Activated CD8-positive, alpha-beta T cell treated with anti-CD3 and anti-CD28 coated beads, Interleukin-2, amount 10 ng/mL, durations not matched to agents 7 days and 5 days (primary cell): ENCODE measurements around the gene LRRC14B. TPM values are rescaled to one million over a fixed set of nuclear protein-coding genes. Genes with fewer than 3 reads are reported as not detected.

Experiments used
- ATAC-seq: fragments of 150-1000 bp; cut with Tn5 transposase; one replicate; pipeline ENCODE4 v1.10.0; 2021; ENCODE audit warnings: moderate library complexity
- CTCF ChIA-PET: fragments of 350-600 bp; sonication (Branson Sonifier 250); formaldehyde crosslinking; loops from one replicate; lab custom pipeline; 2021; ENCODE audit warnings: antibody characterized with exemption; lab: Charles Lee
- POLR2A ChIA-PET: fragments of 350-600 bp; sonication (Branson Sonifier 250); formaldehyde crosslinking; loops from one replicate; lab custom pipeline; 2021; ENCODE audit warnings: antibody characterized with exemption; lab: Charles Lee
- DNase-seq: peaks from one replicate; pipeline ENCODE4 v3.0.0-alpha.2; 2020
- H3K27ac Mint-ChIP-seq: one replicate; pipeline ENCODE4 v1.8.0; 2021; ENCODE audit warnings: mild to moderate bottlenecking, mixed read lengths
- H3K27me3 Mint-ChIP-seq: one replicate; pipeline ENCODE4 v1.8.0; 2021; ENCODE audit warnings: low read depth, mixed read lengths
- H3K36me3 Mint-ChIP-seq: one replicate; pipeline ENCODE4 v1.8.0; 2021; ENCODE audit warnings: low read depth, mixed read lengths
- H3K4me1 Mint-ChIP-seq: one replicate; pipeline ENCODE4 v1.8.0; 2021; ENCODE audit warnings: low read depth, mixed read lengths
- H3K4me3 Mint-ChIP-seq: one replicate; pipeline ENCODE4 v1.8.0; 2021; ENCODE audit warnings: mild to moderate bottlenecking, mixed read lengths
- H3K9me3 Mint-ChIP-seq: one replicate; pipeline ENCODE4 v1.8.0; 2022; ENCODE audit warnings: mixed read lengths; ENCODE audit not compliant: insufficient read depth
- total RNA-seq, 2 experiments: library from RNA; stranded (reverse); gene quantifications; one replicate each; pipeline ENCODE4 v1.2.3, GENCODE V29; 2021

Gene LRRC14B
- total RNA-seq, 2 experiments from 2014 or later, result not detected

- H3K9me3 Mint-ChIP-seq, result no peaks in the 10 kb centered on the region
- ATAC-seq, result no peak
Observed at GRCh38 chr5:154236-154635, 37.1 kb upstream of the LRRC14B start.

DNA sequence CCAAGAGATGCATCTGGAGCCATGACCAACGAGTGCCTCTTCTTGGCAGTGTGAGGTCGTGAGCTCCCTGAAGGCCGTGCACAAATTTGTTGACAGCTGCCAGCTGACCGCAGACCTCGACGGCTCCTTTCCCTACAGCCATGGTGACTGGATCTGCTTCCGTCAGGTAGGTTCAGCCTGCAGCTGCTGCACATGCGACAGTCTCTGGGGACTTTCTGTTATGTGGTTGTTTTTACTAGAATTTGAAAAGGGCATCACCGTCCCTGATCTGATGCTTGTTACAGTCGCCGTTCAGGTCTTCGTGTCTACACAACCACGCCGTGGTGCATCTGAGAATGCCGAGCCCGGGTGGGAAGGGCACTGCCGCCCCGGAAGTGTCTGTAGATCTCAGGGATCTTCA is 36.5 kb upstream of the LRRC14B start:
- Mint-ChIP-seq H3K27ac (no peak overlapping the region), H3K36me3 (no peaks in the 10 kb centered on the region), H3K9me3 (no peaks in the 10 kb centered on the region), H3K4me1 (no peaks in the 10 kb centered on the region), H3K27me3 (peaks cover 5% of the 10 kb centered on the region), H3K4me3 (no peak overlapping the region)
- POLR2A ChIA-PET, result no interaction called here
- DNase-seq (no peak), ATAC-seq (no peak)
- CTCF ChIA-PET, result no interaction called here

More at GRCh38 chr5:154236-154635, 37.1 kb upstream of the LRRC14B start:
- POLR2A ChIA-PET, result no interaction called here
- no peak for DNase-seq
- CTCF ChIA-PET, result no interaction called here
- Mint-ChIP-seq H3K4me1 (no peaks in the 10 kb centered on the region), H3K4me3 (no peak overlapping the region), H3K36me3 (no peaks in the 10 kb centered on the region), H3K27me3 (peaks cover 5% of the 10 kb centered on the region), H3K27ac (no peak overlapping the region)

GRCh38 chr5:155651-156410 is 35.5 kb upstream of the LRRC14B start:
- Mint-ChIP-seq H3K27me3 (peaks cover 3% of the 10 kb centered on the region), H3K9me3 (no peaks in the 10 kb centered on the region)

DNA sequence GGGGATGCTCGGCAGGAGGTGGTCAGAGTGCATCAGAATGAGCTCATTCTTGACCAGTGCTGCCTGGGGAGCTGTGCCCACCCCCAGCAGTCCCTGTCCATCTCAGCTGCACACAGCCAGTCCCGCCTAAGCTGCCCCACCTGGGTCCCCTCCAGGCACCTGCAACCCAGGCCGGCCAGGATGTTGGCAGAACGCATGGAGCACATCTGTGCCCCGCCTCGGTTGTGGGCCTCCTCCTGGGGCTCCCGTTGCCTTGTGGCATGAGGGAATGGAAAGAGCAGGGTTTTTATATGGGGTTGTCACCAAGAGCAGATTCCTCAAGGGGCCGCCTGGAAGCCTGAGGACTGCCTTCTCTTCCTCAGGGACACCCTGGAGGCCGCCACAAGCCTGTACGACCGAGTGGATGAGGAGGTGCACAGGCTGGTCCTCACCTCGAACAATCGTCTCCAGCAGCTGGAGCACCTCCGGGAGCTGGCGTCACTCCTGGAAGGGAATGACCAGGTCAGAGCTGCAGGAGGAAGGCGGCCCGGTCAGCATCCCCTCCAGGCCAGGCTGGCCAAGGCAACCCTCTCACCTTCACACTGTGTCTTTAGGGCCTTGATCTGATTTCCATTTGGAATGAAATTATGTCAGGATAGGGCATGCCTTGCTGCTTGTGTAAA is 34.8 kb upstream of the LRRC14B start:
- ATAC-seq (no peak), DNase-seq (no peak)
- ChIA-PET POLR2A (no interaction called here), CTCF (no interaction called here)
- Mint-ChIP-seq H3K4me3 (no peak overlapping the region), H3K27me3 (peaks cover 3% of the 10 kb centered on the region), H3K4me1 (no peaks in the 10 kb centered on the region), H3K36me3 (no peaks in the 10 kb centered on the region), H3K27ac (no peak overlapping the region), H3K9me3 (no peaks in the 10 kb centered on the region)

More at GRCh38 chr5:155651-156410, 35.5 kb upstream of the LRRC14B start:
- Mint-ChIP-seq H3K27ac (no peak overlapping the region), H3K4me1 (no peaks in the 10 kb centered on the region), H3K36me3 (no peaks in the 10 kb centered on the region), H3K4me3 (no peak overlapping the region)
- CTCF ChIA-PET, result no interaction called here
- POLR2A ChIA-PET, result no interaction called here
- DNase-seq (peak; percentile 17), ATAC-seq (no peak)

- Mint-ChIP-seq H3K4me1 (no peaks in the 10 kb centered on the region), H3K4me3 (no peak overlapping the region), H3K27me3 (peaks cover 3% of the 10 kb centered on the region), H3K27ac (no peak overlapping the region), H3K9me3 (no peaks in the 10 kb centered on the region), H3K36me3 (no peaks in the 10 kb centered on the region)
- DNase-seq (no peak), ATAC-seq (no peak)
- POLR2A ChIA-PET, result no interaction called here
- CTCF ChIA-PET, result no interaction called here
Observed at GRCh38 chr5:157126-157715, 34.1 kb upstream of the LRRC14B start.

- ChIA-PET POLR2A (no interaction called here), CTCF (no interaction called here)
- Mint-ChIP-seq H3K4me1 (no peaks in the 10 kb centered on the region), H3K27me3 (no peaks in the 10 kb centered on the region), H3K9me3 (no peaks in the 10 kb centered on the region), H3K36me3 (no peaks in the 10 kb centered on the region), H3K27ac (no peak overlapping the region), H3K4me3 (no peak overlapping the region)
- ATAC-seq (no peak), DNase-seq (no peak)
Observed at GRCh38 chr5:157801-158200, 33.5 kb upstream of the LRRC14B start.

- DNase-seq (no peak), ATAC-seq (no peak)
- CTCF ChIA-PET, result no interaction called here
- Mint-ChIP-seq H3K27me3 (no peaks in the 10 kb centered on the region), H3K27ac (no peak overlapping the region), H3K9me3 (no peaks in the 10 kb centered on the region), H3K4me1 (no peaks in the 10 kb centered on the region), H3K4me3 (no peak overlapping the region), H3K36me3 (no peaks in the 10 kb centered on the region)
- POLR2A ChIA-PET, result no interaction called here
Observed at GRCh38 chr5:158807-159447, 32.4 kb upstream of the LRRC14B start.

GRCh38 chr5:159448-160172 is 31.7 kb upstream of the LRRC14B start:
- H3K4me3 Mint-ChIP-seq, result no peak overlapping the region
- ChIA-PET POLR2A (no interaction called here), CTCF (no interaction called here)
- H3K4me1 Mint-ChIP-seq, result no peaks in the 10 kb centered on the region
- no peak for DNase-seq
- no peaks in the 10 kb centered on the region for H3K9me3 Mint-ChIP-seq
- H3K36me3 Mint-ChIP-seq, result no peaks in the 10 kb centered on the region
- H3K27me3 Mint-ChIP-seq, result no peaks in the 10 kb centered on the region
- H3K27ac Mint-ChIP-seq, result no peak overlapping the region
- ATAC-seq, result no peak

DNA sequence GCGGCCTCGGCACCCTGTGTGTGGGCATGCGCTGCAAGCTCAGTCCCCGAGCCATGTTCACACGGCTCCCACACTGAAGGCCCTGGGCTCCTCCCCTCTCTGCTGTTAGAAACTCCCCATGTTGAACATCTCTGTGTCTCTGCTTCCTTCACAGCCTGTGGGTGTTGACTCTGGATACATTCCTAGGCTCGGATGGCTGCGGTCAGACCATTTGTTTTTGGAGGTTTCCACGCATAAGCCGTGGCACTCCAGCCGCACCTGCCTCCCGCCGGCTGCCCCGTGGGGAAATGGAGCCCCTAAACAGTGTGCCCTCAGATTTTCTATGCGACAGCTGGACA is 31.2 kb upstream of the LRRC14B start:
- ChIA-PET POLR2A (no interaction called here), CTCF (no interaction called here)
- no peaks in the 10 kb centered on the region for H3K36me3 Mint-ChIP-seq
- no peak overlapping the region for H3K27ac Mint-ChIP-seq
- no peak for ATAC-seq
- no peaks in the 10 kb centered on the region for H3K4me1 Mint-ChIP-seq
- DNase-seq, result no peak
- no peak overlapping the region for H3K4me3 Mint-ChIP-seq
- H3K27me3 Mint-ChIP-seq, result no peaks in the 10 kb centered on the region
- no peaks in the 10 kb centered on the region for H3K9me3 Mint-ChIP-seq

DNA sequence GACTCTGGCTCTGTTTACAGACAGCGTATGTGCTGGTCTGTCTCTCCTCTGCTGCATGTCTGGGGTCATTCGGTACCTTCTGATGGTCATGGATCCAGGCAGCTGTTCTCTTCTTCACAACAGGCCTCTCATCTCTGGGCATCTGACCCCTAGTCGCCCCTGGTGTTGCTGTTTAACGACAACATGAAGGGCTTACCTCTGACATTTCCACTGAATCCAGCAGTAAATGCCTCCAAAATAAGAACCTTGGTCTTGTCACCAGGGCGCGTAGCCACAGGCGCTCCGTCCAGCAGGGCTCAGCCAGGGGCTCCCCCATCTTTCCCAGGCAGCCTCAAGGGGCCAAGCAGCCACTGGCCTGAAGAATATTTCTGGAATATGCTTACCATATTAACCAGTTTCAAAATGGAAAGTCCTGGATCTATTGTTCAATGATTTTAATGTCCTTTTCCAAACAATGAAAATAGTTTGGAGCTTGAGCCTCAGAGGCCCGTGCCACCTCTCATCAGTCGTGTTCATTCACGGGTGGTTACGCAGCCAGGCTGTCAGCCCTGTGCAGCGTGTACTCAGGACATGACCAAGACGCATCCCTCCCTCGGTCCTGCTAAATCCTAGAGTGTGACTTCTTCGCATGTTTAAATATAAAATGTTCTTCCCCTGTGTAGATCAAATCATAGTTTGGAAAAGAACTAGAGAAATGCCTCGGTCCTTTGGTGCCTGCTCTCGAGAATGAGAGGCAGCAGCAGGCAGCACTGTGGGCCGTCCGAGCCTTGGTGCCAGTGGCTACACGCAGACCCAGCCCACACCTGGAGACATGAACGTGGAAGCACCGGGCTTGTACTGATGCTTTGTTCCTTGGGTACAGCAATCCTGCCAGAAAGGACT is 30.1 kb upstream of the LRRC14B start:
- Mint-ChIP-seq H3K4me1 (no peaks in the 10 kb centered on the region), H3K27ac (no peak overlapping the region), H3K36me3 (no peaks in the 10 kb centered on the region), H3K27me3 (no peaks in the 10 kb centered on the region), H3K9me3 (no peaks in the 10 kb centered on the region), H3K4me3 (no peak overlapping the region)
- ChIA-PET CTCF (no interaction called here), POLR2A (no interaction called here)
- ATAC-seq (no peak), DNase-seq (no peak)

DNA sequence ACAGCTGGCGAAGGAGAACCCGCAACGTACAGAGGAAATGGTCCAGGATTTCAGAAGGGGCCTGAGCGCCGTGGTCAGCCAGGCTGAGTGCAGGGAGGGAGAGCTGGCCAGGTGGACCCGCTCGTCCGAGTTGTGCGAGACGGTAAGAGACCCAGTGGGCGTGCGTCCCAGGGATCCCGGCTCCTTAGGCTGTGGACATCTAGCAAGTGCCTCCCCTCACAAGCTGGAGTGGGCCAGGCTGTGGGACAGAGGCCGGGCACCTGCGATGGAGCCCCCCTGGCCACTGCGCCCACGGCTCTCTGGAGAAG is 29.5 kb upstream of the LRRC14B start:
- H3K9me3 Mint-ChIP-seq, result no peaks in the 10 kb centered on the region
- H3K36me3 Mint-ChIP-seq, result no peaks in the 10 kb centered on the region
- ChIA-PET POLR2A (no interaction called here), CTCF (no interaction called here)
- DNase-seq (no peak), ATAC-seq (no peak)
- H3K4me3 Mint-ChIP-seq, result no peak overlapping the region
- H3K27me3 Mint-ChIP-seq, result no peaks in the 10 kb centered on the region
- no peak overlapping the region for H3K27ac Mint-ChIP-seq
- no peaks in the 10 kb centered on the region for H3K4me1 Mint-ChIP-seq
